ENCODE data around the gene ARID3A.

Gene ARID3A

DNA sequence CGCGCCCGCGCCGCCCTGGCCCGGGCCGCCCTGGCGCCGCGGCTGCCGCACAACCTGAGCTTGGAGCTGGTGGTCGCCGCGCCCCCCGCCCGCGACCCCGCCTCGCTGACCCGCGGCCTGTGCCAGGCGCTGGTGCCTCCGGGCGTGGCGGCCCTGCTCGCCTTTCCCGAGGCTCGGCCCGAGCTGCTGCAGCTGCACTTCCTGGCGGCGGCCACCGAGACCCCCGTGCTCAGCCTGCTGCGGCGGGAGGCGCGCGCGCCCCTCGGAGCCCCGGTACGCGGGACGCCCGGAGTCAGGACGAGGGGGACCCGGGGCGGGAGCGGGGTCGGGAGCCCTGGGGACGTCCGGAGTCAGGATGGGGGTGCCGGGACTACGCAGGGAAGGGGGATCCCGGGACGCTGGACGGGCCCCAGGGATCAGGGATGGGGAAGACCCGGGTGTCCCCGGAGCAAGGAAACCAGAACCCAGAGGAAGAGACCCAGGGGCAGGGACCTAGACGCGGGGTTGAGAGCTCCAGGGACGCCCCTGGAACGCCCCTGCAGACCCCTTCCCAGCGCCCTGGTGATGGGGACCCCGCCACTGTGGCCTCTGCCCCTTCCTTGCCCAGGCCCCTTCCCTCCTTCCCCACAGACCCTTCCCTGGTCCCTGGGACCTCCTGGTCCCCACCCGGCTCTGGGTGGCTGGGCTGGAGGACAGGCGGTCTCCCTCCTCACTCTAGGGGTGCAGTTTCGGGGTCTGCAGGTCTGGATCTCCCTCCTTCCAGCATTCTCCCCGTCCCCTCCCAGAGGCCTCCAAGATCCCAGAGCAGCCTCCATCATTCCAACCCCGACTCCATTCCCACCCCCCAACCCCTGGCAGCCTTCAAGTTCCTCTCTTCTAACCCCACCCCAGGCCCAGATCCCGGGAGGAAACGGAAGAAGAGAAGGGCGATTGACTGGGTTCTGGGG is 75.0 kb downstream of the ARID3A start:
- TF ChIP-seq, protein P1, sequence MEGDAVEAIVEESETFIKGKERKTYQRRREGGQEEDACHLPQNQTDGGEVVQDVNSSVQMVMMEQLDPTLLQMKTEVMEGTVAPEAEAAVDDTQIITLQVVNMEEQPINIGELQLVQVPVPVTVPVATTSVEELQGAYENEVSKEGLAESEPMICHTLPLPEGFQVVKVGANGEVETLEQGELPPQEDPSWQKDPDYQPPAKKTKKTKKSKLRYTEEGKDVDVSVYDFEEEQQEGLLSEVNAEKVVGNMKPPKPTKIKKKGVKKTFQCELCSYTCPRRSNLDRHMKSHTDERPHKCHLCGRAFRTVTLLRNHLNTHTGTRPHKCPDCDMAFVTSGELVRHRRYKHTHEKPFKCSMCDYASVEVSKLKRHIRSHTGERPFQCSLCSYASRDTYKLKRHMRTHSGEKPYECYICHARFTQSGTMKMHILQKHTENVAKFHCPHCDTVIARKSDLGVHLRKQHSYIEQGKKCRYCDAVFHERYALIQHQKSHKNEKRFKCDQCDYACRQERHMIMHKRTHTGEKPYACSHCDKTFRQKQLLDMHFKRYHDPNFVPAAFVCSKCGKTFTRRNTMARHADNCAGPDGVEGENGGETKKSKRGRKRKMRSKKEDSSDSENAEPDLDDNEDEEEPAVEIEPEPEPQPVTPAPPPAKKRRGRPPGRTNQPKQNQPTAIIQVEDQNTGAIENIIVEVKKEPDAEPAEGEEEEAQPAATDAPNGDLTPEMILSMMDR (IDR thresholded peaks at IDR 0.05; ENCODE audit: low read depth, low read length) = no peak
- no peak for DNase-seq (ENCODE audit: extremely low read depth, low read depth)

DNA sequence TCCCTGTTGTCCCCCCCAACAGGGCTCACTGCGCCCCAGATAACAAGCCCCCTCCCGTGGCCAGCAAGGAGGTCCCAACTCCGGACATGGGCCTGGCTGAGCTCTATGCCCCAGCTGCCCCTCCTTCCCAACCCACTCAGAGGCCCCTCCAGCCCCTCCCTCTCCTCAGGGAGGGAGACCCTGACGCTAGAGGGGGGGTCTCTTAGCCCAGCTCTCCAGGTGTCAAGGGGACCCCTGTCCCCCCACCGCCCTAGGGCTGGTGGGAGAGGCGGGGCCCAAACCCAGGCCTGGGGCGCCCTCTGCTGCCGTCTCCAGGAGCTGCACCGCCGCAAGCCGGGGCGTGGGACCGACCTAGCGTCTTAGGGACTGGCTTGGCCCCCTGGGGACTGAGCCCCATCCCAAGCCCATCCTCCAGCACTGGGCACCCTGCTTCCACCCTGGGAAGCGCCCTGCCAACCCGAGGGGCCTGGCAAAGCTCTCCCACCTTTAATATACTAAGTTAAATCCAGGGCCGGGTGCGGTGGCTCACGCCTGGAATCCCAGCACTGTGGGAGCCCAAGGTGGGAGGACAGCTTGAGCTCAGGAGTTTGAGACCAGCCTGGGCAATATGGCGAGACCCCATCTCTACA is 75.8 kb downstream of the ARID3A start:
- no peak for DNase-seq (ENCODE audit: extremely low read depth, low read depth)
- TF ChIP-seq, protein P1 (IDR thresholded peaks at IDR 0.05; ENCODE audit: low read depth, low read length) = peak; percentile 80

DNA sequence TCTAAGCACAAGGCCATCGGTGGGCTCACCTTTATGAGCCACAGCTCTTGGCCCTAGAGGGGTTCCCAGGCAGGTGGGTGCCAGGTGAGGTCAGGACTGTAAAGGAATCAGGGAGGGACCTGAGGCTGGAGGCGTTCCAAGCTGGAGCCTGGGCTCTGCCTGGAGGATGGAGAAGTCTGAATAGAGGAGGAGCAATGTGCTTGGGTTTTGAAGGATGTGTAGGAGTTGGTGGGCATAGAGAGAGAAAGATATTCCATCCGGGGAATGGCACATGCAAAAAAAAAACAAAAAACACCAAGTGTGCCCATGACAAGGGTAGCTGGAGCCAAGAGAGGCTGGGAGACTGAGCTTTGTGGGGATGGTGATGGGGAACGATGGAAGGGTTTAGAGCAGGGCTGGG is 76.8 kb downstream of the ARID3A start:
- no peak for DNase-seq (ENCODE audit: extremely low read depth, low read depth)
- TF ChIP-seq, protein P1 (IDR thresholded peaks at IDR 0.05; ENCODE audit: low read depth, low read length) = no peak

DNA sequence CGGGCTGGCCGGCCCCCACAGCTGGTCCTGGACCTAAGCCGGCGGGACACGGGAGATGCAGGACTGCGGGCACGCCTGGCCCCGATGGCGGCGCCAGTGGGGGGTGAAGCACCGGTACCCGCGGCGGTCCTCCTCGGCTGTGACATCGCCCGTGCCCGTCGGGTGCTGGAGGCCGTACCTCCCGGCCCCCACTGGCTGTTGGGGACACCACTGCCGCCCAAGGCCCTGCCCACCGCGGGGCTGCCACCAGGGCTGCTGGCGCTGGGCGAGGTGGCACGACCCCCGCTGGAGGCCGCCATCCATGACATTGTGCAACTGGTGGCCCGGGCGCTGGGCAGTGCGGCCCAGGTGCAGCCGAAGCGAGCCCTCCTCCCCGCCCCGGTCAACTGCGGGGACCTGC is 77.4 kb downstream of the ARID3A start:
- no peak for DNase-seq (ENCODE audit: extremely low read depth, low read depth)
- TF ChIP-seq, protein P1 (IDR thresholded peaks at IDR 0.05; ENCODE audit: low read depth, low read length) = no peak

DNA sequence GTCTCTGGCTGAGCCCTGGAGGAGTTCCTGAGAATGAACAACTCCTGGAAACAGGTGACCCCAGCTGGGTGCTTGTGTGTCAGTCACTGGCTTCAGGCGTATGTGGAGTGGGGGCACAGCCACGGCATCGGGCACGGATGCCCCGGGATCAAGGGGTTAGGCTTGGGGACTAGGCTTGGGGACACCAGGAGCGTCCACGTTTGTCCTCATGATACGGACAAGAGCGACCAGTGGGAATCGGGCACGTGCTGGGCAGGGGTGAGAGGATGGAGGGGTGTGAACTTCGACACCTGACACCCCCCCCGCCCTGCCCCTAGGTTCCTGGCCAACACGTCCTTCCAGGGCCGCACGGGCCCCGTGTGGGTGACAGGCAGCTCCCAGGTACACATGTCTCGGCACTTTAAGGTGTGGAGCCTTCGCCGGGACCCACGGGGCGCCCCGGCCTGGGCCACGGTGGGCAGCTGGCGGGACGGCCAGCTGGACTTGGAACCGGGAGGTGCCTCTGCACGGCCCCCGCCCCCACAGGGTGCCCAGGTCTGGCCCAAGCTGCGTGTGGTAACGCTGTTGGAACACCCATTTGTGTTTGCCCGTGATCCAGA is 78.5 kb downstream of the ARID3A start:
- TF ChIP-seq, protein P1 (IDR thresholded peaks at IDR 0.05; ENCODE audit: low read depth, low read length) = no peak
- DNase-seq (ENCODE audit: extremely low read depth, low read depth) = no peak

DNA sequence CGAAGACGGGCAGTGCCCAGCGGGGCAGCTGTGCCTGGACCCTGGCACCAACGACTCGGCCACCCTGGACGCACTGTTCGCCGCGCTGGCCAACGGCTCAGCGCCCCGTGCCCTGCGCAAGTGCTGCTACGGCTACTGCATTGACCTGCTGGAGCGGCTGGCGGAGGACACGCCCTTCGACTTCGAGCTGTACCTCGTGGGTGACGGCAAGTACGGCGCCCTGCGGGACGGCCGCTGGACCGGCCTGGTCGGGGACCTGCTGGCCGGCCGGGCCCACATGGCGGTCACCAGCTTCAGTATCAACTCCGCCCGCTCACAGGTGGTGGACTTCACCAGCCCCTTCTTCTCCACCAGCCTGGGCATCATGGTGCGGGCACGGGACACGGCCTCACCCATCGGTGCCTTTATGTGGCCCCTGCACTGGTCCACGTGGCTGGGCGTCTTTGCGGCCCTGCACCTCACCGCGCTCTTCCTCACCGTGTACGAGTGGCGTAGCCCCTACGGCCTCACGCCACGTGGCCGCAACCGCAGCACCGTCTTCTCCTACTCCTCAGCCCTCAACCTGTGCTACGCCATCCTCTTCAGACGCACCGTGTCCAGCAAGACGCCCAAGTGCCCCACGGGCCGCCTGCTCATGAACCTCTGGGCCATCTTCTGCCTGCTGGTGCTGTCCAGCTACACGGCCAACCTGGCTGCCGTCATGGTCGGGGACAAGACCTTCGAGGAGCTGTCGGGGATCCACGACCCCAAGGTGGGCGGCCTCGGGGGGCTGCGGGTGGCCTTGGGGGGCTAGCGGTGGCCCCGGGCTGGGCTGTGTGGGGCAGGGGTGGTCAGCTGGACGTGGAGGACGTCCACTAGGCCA is 79.2 kb downstream of the ARID3A start:
- no peak for DNase-seq (ENCODE audit: extremely low read depth, low read depth)
- TF ChIP-seq, protein P1 (IDR thresholded peaks at IDR 0.05; ENCODE audit: low read depth, low read length) = no peak
